CD4-positive, alpha-beta memory T cell (primary cell): ENCODE results near the gene SCN8A. TPM values are rescaled to one million over a fixed set of nuclear protein-coding genes. Genes with fewer than 3 reads are reported as not detected.

Experiments used
- CTCF ChIA-PET: fragments of 350-600 bp; sonication (Branson Sonifier 250); formaldehyde crosslinking; loops from one replicate; lab custom pipeline; 2021; ENCODE audit warnings: inconsistent platforms; ENCODE audit not compliant: partially characterized antibody; lab: Charles Lee
- POLR2A ChIA-PET: fragments of 350-600 bp; sonication (Branson Sonifier 250); formaldehyde crosslinking; loops from one replicate; lab custom pipeline; 2021; ENCODE audit not compliant: partially characterized antibody; lab: Charles Lee
- DNase-seq, 5 donors: peaks; one replicate each; pipeline versions ENCODE4 v3.0.0 to v3.0.0-alpha.2; 2020 to 2022; ENCODE audit warnings: mixed read lengths in 1 of 5
- H3K27ac ChIP-seq: one replicate; pipeline ENCODE4 v1.7.0; 2013; ENCODE audit warnings: low read depth, low read length
- H3K27me3 ChIP-seq: 2 replicates; pipeline ENCODE4 v1.7.0; 2013; ENCODE audit warnings: mild to moderate bottlenecking, low read length, moderate library complexity; ENCODE audit not compliant: insufficient read depth
- H3K36me3 ChIP-seq: 2 replicates; pipeline ENCODE4 v1.7.0; 2013; ENCODE audit warnings: mild to moderate bottlenecking, low read length, moderate library complexity; ENCODE audit not compliant: insufficient read depth
- H3K4me1 ChIP-seq: 2 replicates; pipeline ENCODE4 v1.7.0; 2013; ENCODE audit warnings: mild to moderate bottlenecking, low read length, moderate library complexity; ENCODE audit not compliant: insufficient read depth
- H3K4me3 ChIP-seq, 2 donors: one replicate each; pipeline ENCODE4 v1.7.0; 2013; ENCODE audit warnings: low read length in 2 of 2, mild to moderate bottlenecking in 1 of 2
- H3K9me3 ChIP-seq, 2 donors: one replicate each; pipeline ENCODE4 v1.7.0; 2013; ENCODE audit warnings: low read length in 2 of 2, control low read depth in 1 of 2; ENCODE audit not compliant: control insufficient read depth in 1 of 2
- H3K27ac Mint-ChIP-seq, 7 donors: one replicate each; pipeline ENCODE4 v1.8.0; 2020 to 2021; ENCODE audit warnings: mixed read lengths in 7 of 7, mild to moderate bottlenecking in 6 of 7, inconsistent platforms in 3 of 7, moderate library complexity in 3 of 7
- H3K27me3 Mint-ChIP-seq, 2 donors: one replicate each; pipeline ENCODE4 v1.8.0; 2020 to 2021; ENCODE audit warnings: mixed read lengths in 2 of 2
- H3K36me3 Mint-ChIP-seq, 2 donors: one replicate each; pipeline ENCODE4 v1.8.0; 2020 to 2021; ENCODE audit warnings: mixed read lengths in 2 of 2, inconsistent platforms in 1 of 2, mild to moderate bottlenecking in 1 of 2
- H3K4me1 Mint-ChIP-seq, 4 donors: one replicate each; pipeline ENCODE4 v1.8.0; 2020 to 2021; ENCODE audit warnings: mixed read lengths in 4 of 4, mild to moderate bottlenecking in 1 of 4
- H3K4me3 Mint-ChIP-seq, 8 donors: one replicate each; pipeline ENCODE4 v1.8.0; 2020 to 2021; ENCODE audit warnings: mixed read lengths in 8 of 8, mild to moderate bottlenecking in 7 of 8, moderate library complexity in 6 of 8, inconsistent platforms in 3 of 8
- H3K9me3 Mint-ChIP-seq, 8 donors: one replicate each; pipeline ENCODE4 v1.8.0; 2020 to 2021; ENCODE audit warnings: mixed read lengths in 8 of 8, mild to moderate bottlenecking in 5 of 8, inconsistent platforms in 3 of 8, moderate library complexity in 1 of 8
- intact Hi-C: fragments of 100-400 bp; cut with micrococcal nuclease; formaldehyde crosslinking; loops from one replicate; pipeline ENCODE4 v1.15.1; 2023
- polyA plus RNA-seq, 2 donors: library from polyadenylated mRNA; unstranded; fragments of 300-500 nt; fragmentation: Illumina TruSeq; gene quantifications; one replicate each; pipeline ENCODE4 v1.2.3, GENCODE V29; 2021
- total RNA-seq, 2 experiments: library from RNA; stranded (reverse); gene quantifications; one replicate each; pipeline ENCODE4 v1.2.3, GENCODE V29; 2021

Gene SCN8A
- total and polyA plus RNA-seq, 4 experiments from 2014 or later: 0.04 to 1.00 (median 0.24) TPM

DNA sequence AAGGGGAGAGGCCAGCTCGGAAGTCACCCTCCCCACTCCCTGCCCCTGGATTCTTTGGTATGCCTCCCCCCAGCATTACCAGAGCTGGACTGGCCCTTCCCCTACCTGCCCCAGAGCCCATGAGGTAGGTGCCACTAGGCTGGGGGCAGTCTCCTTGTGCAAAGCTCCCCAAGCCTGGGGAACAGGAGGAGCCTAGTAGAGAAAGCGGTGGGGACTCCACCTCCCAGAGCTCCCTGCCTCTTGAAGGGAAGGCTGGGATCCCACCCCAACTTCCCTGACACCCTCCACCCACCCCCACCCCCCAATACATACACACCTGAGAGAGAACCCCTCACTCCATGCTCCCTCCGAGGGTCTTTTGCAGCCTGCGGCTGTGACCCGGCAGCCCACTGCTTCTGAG lies 227.1 kb downstream of the SCN8A start:
- Mint-ChIP-seq H3K9me3 (peaks cover 0 to 4% (median 0%) of the 10 kb centered on the region in 8 donors), H3K27me3 (peaks cover 2% of the 10 kb centered on the region in 2 donors), H3K36me3 (no peaks in the 10 kb centered on the region), H3K4me1 (peaks cover 5 to 29% (median 17%) of the 10 kb centered on the region in 4 donors), H3K27ac (no peak overlapping the region), H3K4me3 (no peak overlapping the region)
- ChIA-PET POLR2A (no interaction called here), CTCF (interaction anchor here (3.0 kb wide), 1 partner anchor 397 kb away, joined by 9 read pairs; no protein-coding TSS in a partner anchor)
- intact Hi-C loops: no loop called here
- no peaks in the 10 kb centered on the region for H3K36me3 ChIP-seq
- H3K27me3 ChIP-seq: no peaks in the 10 kb centered on the region
- H3K4me3 ChIP-seq: no peak overlapping the region
- H3K4me1 ChIP-seq: peaks cover 12% of the 10 kb centered on the region
- DNase-seq: no peak
- no peak overlapping the region for H3K27ac ChIP-seq
- no peaks in the 10 kb centered on the region for H3K9me3 ChIP-seq

DNA sequence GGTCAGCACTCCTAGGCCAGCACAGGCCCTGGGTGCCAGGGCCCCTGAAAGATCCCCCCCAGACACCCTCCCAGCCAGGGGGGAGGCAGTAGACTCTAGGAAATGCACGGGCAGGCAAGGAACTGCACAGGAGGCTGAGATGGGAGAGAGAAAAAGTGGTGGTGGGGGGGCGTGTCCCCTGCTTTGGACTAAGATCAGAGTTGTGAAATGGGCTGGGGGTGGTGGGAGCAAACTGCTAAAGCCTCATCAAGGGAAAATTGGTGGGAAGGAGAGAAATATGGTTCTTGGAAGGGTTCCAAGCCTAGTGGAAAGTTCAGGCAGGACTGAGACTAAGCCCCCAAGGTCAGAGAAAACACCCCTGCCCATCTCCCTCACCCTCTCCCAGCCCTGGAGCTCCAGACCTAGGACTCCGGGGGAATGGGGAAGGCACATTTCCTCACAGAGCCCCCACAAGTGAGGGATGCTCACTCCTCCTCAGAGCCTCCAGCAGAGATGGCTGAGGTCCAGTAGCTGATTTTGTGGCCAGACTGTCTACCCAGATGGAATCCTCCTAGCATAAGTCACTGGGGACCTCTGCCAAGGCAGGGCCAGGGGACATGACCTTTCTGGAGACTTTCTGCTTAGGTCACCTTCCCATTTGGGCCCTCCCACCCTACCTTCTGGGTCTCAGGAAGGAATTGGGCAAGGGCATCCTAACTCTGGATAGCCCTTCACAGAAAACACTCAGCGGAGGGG lies 227.7 kb downstream of the SCN8A start:
- Mint-ChIP-seq H3K36me3 (no peaks in the 10 kb centered on the region), H3K4me1 (peaks cover 7 to 30% (median 20%) of the 10 kb centered on the region in 4 donors), H3K27me3 (peaks cover 2% of the 10 kb centered on the region in 2 donors), H3K4me3 (peak overlapping the region in 4 of 8 donors; percentile 21 to 53 (median 32)), H3K27ac (no peak overlapping the region), H3K9me3 (peaks cover 0 to 4% (median 0%) of the 10 kb centered on the region in 8 donors)
- Histone ChIP-seq H3K27me3 (no peaks in the 10 kb centered on the region), H3K4me3 (no peak overlapping the region), H3K4me1 (peaks cover 11% of the 10 kb centered on the region), H3K27ac (no peak overlapping the region), H3K36me3 (no peaks in the 10 kb centered on the region), H3K9me3 (no peaks in the 10 kb centered on the region)
- ChIA-PET POLR2A (no interaction called here), CTCF (interaction anchor here (3.0 kb wide), 1 partner anchor 398 kb away, joined by 9 read pairs; no protein-coding TSS in a partner anchor)
- DNase-seq: no peak
- intact Hi-C loops: no loop called here

DNA sequence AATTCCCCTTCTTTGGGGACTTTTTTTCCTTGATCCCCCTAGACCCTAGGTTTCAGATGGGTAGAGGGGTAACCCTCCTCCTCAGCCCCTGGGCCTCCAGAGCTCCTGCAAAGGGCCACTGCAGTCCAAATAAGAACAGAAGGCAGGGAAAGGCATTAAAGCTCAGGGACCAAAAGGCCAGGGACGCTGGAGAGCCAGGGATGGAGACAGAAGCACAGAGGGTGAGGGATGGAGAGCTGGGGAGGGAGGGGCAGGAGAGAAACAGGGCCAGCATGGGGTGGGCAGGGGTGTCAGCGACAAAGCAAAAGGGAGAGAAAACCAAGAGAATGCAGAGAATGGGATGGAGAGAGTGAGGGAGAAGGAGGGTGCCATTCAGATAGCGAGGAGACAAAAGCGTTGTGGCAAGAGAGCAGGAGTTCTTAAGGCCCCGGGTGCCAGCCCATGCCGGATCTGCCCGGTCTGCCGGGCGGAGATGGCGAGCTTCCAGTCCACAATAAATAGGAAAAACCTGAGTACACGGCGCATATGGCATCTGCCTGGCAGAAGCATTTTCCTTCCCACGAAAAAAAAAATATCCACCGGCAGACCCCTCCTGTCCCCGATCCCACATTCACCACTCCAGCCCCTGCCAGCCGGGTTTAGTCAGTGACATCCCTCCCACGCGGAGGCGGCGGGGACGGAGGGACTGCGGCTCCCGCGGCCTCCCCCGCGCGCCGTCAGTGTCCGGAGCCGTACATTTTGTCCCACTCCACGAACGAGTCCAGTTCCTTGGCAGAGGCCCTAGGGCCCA lies 228.9 kb downstream of the SCN8A start:
- Histone ChIP-seq H3K4me3 (peak overlapping the region in 1 of 2 donors; percentile 45), H3K27me3 (no peaks in the 10 kb centered on the region), H3K27ac (peak overlapping the region; percentile 4), H3K4me1 (peaks cover 8% of the 10 kb centered on the region), H3K9me3 (no peaks in the 10 kb centered on the region), H3K36me3 (no peaks in the 10 kb centered on the region)
- DNase-seq: no peak
- intact Hi-C loops: loop anchor here (1.0 to 5.0 kb wide), 2 partner anchors 57 to 131 kb away; partner anchors contain the start of gene ACVR1B
- H3K27me3 Mint-ChIP-seq: peaks cover 2% of the 10 kb centered on the region in 2 donors
- ChIA-PET POLR2A (interaction anchor here (0.5 to 1.7 kb wide), 7 partner anchors 12 to 1597 kb away, joined by 3 to 18 read pairs (median 3); partner anchors contain the start of gene POU6F1), CTCF (interaction anchor here (1.1 to 3.0 kb wide), 3 partner anchors 13 to 399 kb away, joined by 3 to 9 read pairs (median 5); no protein-coding TSS in a partner anchor)
- H3K4me3 Mint-ChIP-seq: peak overlapping the region; percentile 65 to 80 (median 72)
- H3K9me3 Mint-ChIP-seq: peaks cover 0 to 4% (median 0%) of the 10 kb centered on the region in 8 donors
- H3K4me1 Mint-ChIP-seq: peaks cover 7 to 32% (median 18%) of the 10 kb centered on the region in 4 donors
- no peaks in the 10 kb centered on the region for H3K36me3 Mint-ChIP-seq
- peak overlapping the region in 1 of 7 donors; percentile 68 for H3K27ac Mint-ChIP-seq

DNA sequence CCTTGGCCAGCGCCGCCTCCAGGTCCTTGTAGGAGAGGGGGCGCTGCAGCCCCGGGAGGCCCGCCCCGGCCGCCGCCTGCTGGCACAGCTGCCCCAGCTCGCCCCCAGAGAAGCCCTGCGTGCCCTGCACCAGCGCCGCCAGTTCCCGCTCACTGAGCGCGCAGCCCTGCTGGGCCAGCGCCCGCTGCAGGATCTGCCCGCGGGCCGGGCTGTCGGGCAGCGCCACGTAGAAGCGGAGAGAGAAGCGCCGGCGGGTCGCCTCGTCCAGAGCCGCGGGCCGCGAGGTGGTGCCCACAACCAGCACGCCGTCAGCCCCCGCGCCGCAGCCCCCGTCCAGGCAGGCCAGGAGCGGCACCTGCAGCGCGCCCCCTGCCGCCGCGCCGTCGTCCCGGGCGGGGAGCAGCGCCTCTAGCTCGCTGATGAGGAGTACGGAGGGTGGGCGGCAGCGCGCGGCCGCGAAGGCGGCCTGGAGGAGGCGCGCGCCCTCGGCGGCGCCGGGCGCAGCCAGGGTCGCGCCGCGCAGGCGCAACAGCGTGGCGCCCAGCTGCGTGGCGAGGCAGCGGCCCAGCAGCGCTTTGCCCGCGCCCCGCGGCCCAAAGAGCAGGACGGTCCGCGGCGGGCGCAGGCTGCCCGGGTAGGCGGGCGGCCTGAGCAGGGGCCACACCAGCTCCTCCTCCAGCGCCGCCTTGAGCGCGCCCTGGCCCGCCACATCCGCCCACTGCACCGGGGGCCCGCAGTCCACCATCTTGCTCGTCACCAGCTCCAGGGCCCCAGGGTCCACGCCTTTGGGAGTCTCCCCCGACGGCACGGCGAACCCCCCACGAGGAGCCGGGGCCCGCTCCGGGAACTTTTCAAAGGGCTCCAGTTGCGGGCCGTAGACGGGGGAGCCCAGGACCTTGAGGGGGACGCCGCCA lies 229.8 kb downstream of the SCN8A start:
- Mint-ChIP-seq H3K27ac (peak overlapping the region in 1 of 7 donors; percentile 52), H3K4me3 (peak overlapping the region; percentile 29 to 80 (median 72)), H3K9me3 (no peaks in the 10 kb centered on the region), H3K27me3 (no peaks in the 10 kb centered on the region), H3K36me3 (no peaks in the 10 kb centered on the region), H3K4me1 (peaks cover 7 to 24% (median 12%) of the 10 kb centered on the region in 4 donors)
- H3K27me3 ChIP-seq: no peaks in the 10 kb centered on the region
- peak; percentile 73 to 80 (median 75) for DNase-seq
- H3K4me1 ChIP-seq: peaks cover 8% of the 10 kb centered on the region
- H3K27ac ChIP-seq: peak overlapping the region; percentile 52
- POLR2A ChIA-PET: interaction anchor here (0.7 to 1.7 kb wide), 11 partner anchors 11 to 1805 kb away, joined by 3 to 18 read pairs (median 3); partner anchors contain the start of genes ATF7, ATG101 and POU6F1
- peak overlapping the region in 1 of 2 donors; percentile 45 for H3K4me3 ChIP-seq
- CTCF ChIA-PET: interaction anchor here (0.9 to 3.0 kb wide), 6 partner anchors 10 to 400 kb away, joined by 3 to 9 read pairs (median 4); no protein-coding TSS in a partner anchor
- no peaks in the 10 kb centered on the region for H3K9me3 ChIP-seq
- intact Hi-C loops: loop anchor here (1.0 to 5.0 kb wide), 2 partner anchors 57 to 131 kb away; partner anchors contain the start of gene ACVR1B
- H3K36me3 ChIP-seq: no peaks in the 10 kb centered on the region

DNA sequence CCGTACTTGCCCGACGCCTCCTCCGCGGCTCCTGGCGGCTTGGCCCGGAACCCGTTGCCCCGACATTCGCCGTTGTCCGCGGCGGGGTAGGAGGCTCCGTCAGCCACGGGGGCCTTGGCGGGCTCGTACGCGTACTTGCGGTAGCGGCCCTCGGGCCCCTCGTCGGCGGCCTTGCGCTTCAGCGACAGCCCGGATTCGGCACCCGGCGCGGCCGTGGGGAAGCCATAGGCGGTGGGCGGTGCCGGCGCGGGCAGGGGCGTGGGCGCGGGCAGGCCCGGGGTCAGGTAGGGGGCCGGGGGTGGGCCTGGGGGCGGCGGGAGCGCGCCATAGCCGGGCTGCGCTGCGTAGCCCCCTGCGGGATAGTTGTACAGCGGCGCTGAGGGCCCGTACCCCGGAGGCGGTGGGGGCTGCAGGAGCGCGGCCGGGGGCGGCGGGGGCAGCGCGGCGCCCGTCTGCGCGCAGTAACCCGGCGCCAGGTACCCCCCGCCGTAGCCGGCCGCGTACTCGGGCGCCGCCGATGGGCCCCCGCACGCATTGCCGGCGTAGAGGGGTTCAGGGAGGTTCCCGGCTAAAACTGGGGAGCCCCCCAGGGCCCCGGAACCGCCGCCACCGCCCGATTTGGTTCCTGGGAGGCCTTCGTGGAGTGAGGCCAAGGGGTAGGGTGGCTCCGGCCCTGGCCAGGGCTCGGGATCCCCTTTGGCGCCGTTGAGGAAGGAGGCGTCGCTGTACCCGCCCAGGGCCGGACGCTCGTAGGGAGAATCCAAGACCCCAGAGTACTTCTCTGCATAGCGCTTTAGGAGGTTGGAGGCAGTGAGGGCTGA lies 230.6 kb downstream of the SCN8A start:
- DNase-seq: no peak
- H3K4me1 ChIP-seq: peaks cover 8% of the 10 kb centered on the region
- peak overlapping the region in 1 of 2 donors; percentile 45 for H3K4me3 ChIP-seq
- H3K27me3 Mint-ChIP-seq: no peaks in the 10 kb centered on the region
- no peaks in the 10 kb centered on the region for H3K9me3 ChIP-seq
- peaks cover 7 to 19% (median 9%) of the 10 kb centered on the region in 4 donors for H3K4me1 Mint-ChIP-seq
- intact Hi-C loops: loop anchor here (5.0 kb wide), 1 partner anchor 56 kb away; no protein-coding TSS in a partner anchor
- H3K4me3 Mint-ChIP-seq: peak overlapping the region; percentile 20 to 67 (median 64)
- H3K36me3 Mint-ChIP-seq: no peaks in the 10 kb centered on the region
- peak overlapping the region in 3 of 7 donors; percentile 43 to 80 (median 52) for H3K27ac Mint-ChIP-seq
- ChIA-PET CTCF (interaction anchor here (0.9 to 1.7 kb wide), 4 partner anchors 9 to 203 kb away, joined by 3 to 5 read pairs (median 4); no protein-coding TSS in a partner anchor), POLR2A (interaction anchor here (0.9 to 1.7 kb wide), 6 partner anchors 10 to 604 kb away, joined by 3 to 18 read pairs (median 4); partner anchors contain the start of genes ATG101 and POU6F1)
- peak overlapping the region; percentile 52 for H3K27ac ChIP-seq
- H3K9me3 Mint-ChIP-seq: no peaks in the 10 kb centered on the region
- H3K27me3 ChIP-seq: no peaks in the 10 kb centered on the region
- no peaks in the 10 kb centered on the region for H3K36me3 ChIP-seq
